Measurements from ENCODE around the gene FXYD3.
A peak's percentile ranks its signal among the peaks of the same experiment; 100 is the strongest.
"Not testable (repeated sequence)": the region's sequence is repeated elsewhere in the genome, so short reads cannot be mapped to it uniquely, and the experiment has no call there.

Gene FXYD3

GRCh38 chr19:35086455-35086854 is 29.2 kb upstream of the FXYD3 start:
- no peak for DNase-seq (ENCODE audit: low read depth)

GRCh38 chr19:35087393-35087792 is 28.2 kb upstream of the FXYD3 start:
- DNase-seq (ENCODE audit: low read depth) = no peak

DNA sequence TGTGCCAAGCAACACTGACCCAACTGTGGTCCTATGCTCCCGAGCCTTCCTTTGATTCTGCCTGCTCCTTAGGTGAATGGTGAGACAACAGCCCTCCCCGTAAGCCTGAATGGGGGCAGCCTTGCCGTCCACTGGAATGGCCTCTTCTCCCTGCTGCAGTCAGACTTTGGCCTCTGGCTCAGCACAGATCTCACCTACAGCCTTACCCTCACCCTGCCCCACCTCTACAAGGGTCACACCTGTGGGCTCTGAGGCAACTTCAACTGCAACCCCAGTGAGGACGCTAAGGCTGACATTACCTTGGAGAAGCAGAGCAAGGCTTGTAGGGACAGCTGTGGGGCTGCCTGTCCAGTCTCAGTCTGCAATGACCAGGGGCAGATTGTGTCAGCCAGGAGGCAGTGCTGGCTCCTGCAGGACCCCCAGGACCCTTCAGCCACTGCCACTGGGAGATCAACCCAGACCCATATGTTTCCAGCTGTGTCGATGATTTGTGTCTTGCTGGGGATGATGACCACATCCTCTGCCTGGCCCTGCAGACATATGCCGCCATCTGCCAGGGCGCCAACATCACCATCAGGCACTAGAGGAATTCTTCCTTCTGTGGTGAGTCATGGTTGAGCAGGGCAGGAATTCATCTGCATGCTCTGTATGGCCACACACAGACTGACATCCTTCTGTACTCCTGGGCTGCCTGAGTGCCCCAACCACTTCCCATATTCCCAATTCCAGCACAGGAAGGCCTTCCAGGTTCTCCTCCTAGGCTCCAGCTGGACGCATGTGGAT is 27.3 kb upstream of the FXYD3 start:
- peak; percentile 87 for DNase-seq (ENCODE audit: low read depth)

DNA sequence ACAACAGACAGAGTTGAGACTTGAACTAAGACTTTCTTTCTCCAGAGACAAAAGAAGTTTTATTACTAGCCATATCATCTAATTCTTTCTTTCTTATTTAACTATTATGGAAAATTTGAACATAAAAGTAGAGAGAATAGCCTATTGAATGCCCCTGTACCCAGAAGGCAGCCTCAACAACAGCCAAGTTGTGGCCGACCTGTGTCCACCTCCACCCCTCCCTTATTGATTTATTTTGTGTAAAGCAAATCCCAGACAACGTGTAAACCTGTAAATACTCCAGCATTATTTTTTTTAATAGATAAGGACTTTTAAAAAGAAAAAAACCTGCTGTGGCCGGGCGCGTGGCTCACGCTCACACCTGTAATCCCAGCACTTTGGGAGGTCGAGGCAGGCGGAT is 26.1 kb upstream of the FXYD3 start:
- DNase-seq (ENCODE audit: low read depth) = no peak

DNA sequence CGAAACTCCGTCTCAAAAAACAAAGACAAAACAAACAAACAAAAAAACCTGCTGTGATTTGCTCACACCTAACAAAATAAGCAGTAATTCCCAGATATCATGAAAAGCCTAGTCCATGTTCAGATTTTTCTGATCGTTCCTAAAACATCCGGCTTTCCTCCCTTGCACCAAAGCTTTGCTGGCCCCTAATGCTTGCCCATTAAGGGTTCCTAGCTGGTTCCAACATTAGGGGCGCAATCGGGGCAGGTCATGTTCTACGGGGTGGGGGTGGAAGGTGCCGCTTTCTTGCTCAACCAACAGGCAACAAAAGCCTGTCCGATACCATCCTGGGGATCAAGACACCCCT is 25.5 kb upstream of the FXYD3 start:
- no peak for DNase-seq (ENCODE audit: low read depth)

- DNase-seq (ENCODE audit: low read depth) = peak; percentile 43
Measured at GRCh38 chr19:35090506-35091214, 25.0 kb upstream of the FXYD3 start.

GRCh38 chr19:35093430-35093829 is 22.2 kb upstream of the FXYD3 start:
- DNase-seq (ENCODE audit: low read depth) = no peak

DNA sequence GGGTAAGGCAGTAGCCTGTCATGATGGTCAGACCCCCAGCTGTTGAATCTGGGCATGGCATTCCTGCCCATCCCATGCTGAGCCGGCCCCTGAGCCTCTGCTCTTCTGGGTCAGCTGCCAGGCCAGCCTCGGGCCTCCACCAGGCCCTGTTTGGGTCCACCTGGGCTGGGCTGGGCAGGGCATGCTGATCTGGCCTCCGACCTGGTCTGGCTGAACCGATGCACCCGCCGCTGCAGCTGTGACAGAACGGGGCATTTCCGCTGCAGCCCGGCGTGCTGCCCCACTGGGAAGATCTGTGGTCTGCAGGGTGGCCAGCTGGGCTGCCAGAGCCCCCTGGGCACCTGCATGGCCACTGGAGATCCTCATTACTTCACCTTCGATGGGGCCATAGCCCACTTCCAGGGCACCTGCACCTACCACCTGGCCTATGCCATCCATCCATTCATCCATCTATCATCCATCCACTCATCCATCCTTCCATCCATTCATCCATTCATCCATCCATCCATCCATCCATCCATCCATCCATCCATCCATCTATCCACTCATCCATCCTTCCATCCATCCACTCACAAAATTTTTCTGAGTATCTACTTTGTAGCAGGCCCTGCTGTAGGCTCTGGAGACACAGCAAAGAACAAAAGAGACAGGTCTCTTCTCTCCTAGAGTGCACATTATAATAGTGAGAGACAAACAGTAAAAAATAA is 21.5 kb upstream of the FXYD3 start:
- DNase-seq (ENCODE audit: low read depth) = no peak

- no peak for DNase-seq (ENCODE audit: low read depth)
Measured at GRCh38 chr19:35094656-35095055, 21.0 kb upstream of the FXYD3 start.

- no peak for DNase-seq (ENCODE audit: low read depth)
Measured at GRCh38 chr19:35095667-35096368, 19.8 kb upstream of the FXYD3 start.

GRCh38 chr19:35098413-35099049 is 17.1 kb upstream of the FXYD3 start:
- no peak for DNase-seq (ENCODE audit: low read depth)

- DNase-seq (ENCODE audit: low read depth) = no peak
Measured at GRCh38 chr19:35099155-35099896, 16.3 kb upstream of the FXYD3 start.

GRCh38 chr19:35099897-35100275 is 15.7 kb upstream of the FXYD3 start:
- no peak for DNase-seq (ENCODE audit: low read depth)

GRCh38 chr19:35100588-35101533 is 14.8 kb upstream of the FXYD3 start:
- no peak for DNase-seq (ENCODE audit: low read depth)

DNA sequence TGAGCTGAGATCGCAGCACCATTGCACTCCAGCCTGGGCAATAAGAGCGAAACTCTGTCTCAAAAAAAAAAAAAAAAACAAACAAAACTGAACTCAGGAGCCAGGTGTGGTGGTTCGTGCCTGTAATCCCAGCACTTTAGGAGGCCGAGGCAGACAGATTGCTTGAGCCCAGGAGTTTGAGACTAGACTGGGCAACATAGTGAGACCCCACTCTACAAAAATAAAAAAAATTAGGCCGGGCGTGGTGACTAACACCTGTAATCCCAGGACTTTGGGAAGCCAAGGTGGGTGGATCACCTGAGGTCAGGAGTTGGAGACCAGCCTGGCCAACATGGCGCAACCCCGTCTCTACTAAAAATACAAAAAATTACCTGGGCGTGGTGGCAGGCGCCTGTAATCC is 13.7 kb upstream of the FXYD3 start:
- DNase-seq (ENCODE audit: low read depth) = not testable (repeated sequence)

GRCh38 chr19:35103614-35104013 is 12.0 kb upstream of the FXYD3 start:
- DNase-seq (ENCODE audit: low read depth) = not testable (repeated sequence)

GRCh38 chr19:35104361-35104760 is 11.3 kb upstream of the FXYD3 start:
- DNase-seq (ENCODE audit: low read depth) = no peak

GRCh38 chr19:35105047-35105410 is 10.6 kb upstream of the FXYD3 start:
- DNase-seq (ENCODE audit: low read depth) = no peak

DNA sequence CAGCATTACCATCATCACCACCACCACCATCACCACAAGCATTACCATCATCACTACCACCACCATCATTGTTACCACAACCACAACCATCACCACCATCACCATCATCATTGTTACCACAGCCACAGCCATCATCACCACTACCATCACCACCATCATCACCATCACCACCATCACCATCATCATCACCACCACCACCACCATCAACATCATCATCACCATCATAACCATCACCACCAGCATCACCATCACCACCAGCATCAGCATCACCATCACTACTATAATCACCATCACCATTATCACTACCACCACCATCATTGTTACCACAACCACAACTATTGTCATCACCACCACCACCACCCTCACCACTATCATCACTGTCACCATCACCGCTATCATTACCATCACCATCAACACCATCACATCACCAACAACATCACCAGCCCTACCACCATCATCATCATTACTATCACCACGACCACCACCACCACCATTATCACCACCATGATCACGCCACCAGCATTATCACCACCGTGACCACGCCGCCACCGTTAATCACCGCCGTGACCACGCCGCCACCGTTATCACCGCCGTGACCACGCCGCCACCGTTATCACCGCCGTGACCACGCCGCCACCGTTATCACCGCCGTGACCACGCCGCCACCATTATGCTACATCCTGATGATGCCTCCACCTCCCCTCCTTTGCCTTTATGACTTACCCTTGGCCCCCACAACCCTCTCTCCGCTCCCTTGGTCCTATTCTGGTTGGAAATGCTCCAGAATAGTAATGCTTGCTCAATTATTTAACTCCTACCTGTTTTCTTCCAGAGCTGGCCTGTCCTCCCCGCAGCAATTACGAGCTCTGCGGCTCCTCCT is 10.0 kb upstream of the FXYD3 start:
- DNase-seq (ENCODE audit: low read depth) = no peak
